MCF 10A (cell line): ENCODE data around the gene URAD. TPM values are rescaled to one million over a fixed set of nuclear protein-coding genes. Genes with fewer than 3 reads are reported as not detected.
"Not testable (repeated sequence)": the region's sequence is repeated elsewhere in the genome, so short reads cannot be mapped to it uniquely, and the experiment has no call there.

Experiments used
- BruUV-seq: library from RNA; stranded (reverse); fragments of 400-500 nt; replicated peaks from 2 replicates; lab custom pipeline; 2021; lab: Mats Ljungman, UMichigan
- CTCF ChIA-PET: fragments of 300-600 bp; sonication (Branson Sonifier 250); formaldehyde crosslinking; extraction: SDS; loops from one replicate; lab custom pipeline; 2021; ENCODE audit warnings: antibody characterized with exemption, inconsistent platforms; lab: Yijun Ruan, JAX
- POLR2A ChIA-PET: fragments of 300-600, 350-650 bp; sonication (Branson Sonifier 250); formaldehyde crosslinking; extraction: SDS; loops from one replicate; lab custom pipeline; 2020; ENCODE audit warnings: antibody characterized with exemption, inconsistent platforms; lab: Yijun Ruan, JAX
- DNase-seq: peaks from one replicate; pipeline ENCODE4 v3.0.0-alpha.2; 2018; ENCODE audit not compliant: unreplicated experiment
- H3K27ac Mint-ChIP-seq: one replicate; pipeline ENCODE4 v1.8.0; 2022; ENCODE audit warnings: mild to moderate bottlenecking, low read depth, mixed read lengths; ENCODE audit not compliant: unreplicated experiment
- H3K27me3 Mint-ChIP-seq: one replicate; pipeline ENCODE4 v1.8.0; 2022; ENCODE audit warnings: mixed read lengths; ENCODE audit not compliant: insufficient read depth, unreplicated experiment
- H3K36me3 Mint-ChIP-seq: one replicate; pipeline ENCODE4 v1.8.0; 2022; ENCODE audit warnings: mild to moderate bottlenecking, moderate library complexity, mixed read lengths; ENCODE audit not compliant: insufficient read depth, unreplicated experiment
- H3K4me1 Mint-ChIP-seq: one replicate; pipeline ENCODE4 v1.8.0; 2022; ENCODE audit warnings: mixed read lengths; ENCODE audit not compliant: insufficient read depth, unreplicated experiment
- H3K4me3 Mint-ChIP-seq: one replicate; pipeline ENCODE4 v1.8.0; 2022; ENCODE audit warnings: mild to moderate bottlenecking, moderate library complexity, mixed read lengths; ENCODE audit not compliant: unreplicated experiment
- H3K9me3 Mint-ChIP-seq: one replicate; pipeline ENCODE4 v1.8.0; 2022; ENCODE audit warnings: mixed read lengths; ENCODE audit not compliant: unreplicated experiment
- intact Hi-C: fragments of 100-400 bp; cut with micrococcal nuclease; formaldehyde crosslinking; loops from 2 replicates; pipeline ENCODE4 v1.14.1; 2022
- total RNA-seq: library from RNA; stranded (reverse); gene quantifications from 2 replicates; pipeline ENCODE4 v1.2.3, GENCODE V29; 2022
- TF ChIP-seq, protein P1 (sequence below): fragments of 200-600 bp; IDR thresholded peaks from one replicate; pipeline ENCODE4 v1.8.0; 2022; ENCODE audit warnings: antibody characterized with exemption, mild to moderate bottlenecking; ENCODE audit not compliant: unreplicated experiment

URAD gene
- total RNA-seq, 1 experiment from 2014 or later = not detected

DNA sequence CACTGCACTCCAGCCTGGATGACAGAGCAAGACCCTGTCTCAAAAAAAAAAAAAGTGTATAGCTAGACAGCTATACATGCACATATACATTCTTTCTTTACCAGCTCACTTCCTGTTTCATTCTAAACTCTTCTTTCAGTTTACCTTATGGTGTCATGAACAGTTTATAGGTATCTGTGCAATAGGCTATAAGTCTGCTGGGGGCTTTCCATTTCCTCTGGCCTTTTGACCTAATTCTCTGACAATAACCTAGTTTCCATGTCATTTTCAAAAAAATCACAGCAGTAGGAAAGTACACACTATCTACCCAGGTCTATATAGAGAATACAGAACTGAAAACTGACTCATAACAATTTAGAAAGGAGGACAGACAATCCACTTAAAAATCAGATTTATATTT lies 24.4 kb upstream of the URAD start:
- DNase-seq = no peak
- no peak overlapping the region for H3K27ac Mint-ChIP-seq
- ChIA-PET POLR2A (no interaction called here), CTCF (interaction anchor here (0.7 to 1.5 kb wide), 3 partner anchors 33 to 1197 kb away, joined by 3 to 5 read pairs (median 4); no protein-coding TSS in a partner anchor)
- H3K4me1 Mint-ChIP-seq = no peaks in the 10 kb centered on the region
- no TSS peak for BruUV-seq
- H3K36me3 Mint-ChIP-seq = no peaks in the 10 kb centered on the region
- no peaks in the 10 kb centered on the region for H3K27me3 Mint-ChIP-seq
- intact Hi-C loops = no loop called here
- TF ChIP-seq, protein P1, sequence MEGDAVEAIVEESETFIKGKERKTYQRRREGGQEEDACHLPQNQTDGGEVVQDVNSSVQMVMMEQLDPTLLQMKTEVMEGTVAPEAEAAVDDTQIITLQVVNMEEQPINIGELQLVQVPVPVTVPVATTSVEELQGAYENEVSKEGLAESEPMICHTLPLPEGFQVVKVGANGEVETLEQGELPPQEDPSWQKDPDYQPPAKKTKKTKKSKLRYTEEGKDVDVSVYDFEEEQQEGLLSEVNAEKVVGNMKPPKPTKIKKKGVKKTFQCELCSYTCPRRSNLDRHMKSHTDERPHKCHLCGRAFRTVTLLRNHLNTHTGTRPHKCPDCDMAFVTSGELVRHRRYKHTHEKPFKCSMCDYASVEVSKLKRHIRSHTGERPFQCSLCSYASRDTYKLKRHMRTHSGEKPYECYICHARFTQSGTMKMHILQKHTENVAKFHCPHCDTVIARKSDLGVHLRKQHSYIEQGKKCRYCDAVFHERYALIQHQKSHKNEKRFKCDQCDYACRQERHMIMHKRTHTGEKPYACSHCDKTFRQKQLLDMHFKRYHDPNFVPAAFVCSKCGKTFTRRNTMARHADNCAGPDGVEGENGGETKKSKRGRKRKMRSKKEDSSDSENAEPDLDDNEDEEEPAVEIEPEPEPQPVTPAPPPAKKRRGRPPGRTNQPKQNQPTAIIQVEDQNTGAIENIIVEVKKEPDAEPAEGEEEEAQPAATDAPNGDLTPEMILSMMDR = no peak
- H3K9me3 Mint-ChIP-seq = no peaks in the 10 kb centered on the region
- no peak overlapping the region for H3K4me3 Mint-ChIP-seq

DNA sequence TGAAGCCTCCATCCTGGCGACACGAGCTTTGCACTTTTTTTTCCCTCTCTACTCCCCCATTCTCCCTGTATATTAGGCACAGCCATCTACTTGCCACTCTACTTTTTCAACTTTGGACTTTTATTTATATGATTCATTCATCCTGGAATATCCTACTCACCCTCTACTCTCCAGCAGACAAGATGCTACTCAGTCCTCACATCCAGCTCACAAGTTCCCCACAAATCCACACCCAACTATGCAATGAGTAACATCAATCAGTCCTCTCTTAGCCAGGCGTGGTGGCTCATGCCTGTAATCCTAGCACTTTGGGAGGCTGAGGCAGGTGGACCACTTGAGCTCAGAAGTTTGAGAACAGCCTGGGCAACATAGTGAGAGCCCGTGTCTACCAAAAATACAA lies 23.9 kb upstream of the URAD start:
- ChIA-PET CTCF (interaction anchor here (0.7 to 1.5 kb wide), 3 partner anchors 33 to 1196 kb away, joined by 3 to 5 read pairs (median 4); no protein-coding TSS in a partner anchor), POLR2A (interaction anchor here (0.6 kb wide), 1 partner anchor 842 kb away, joined by 3 read pairs; no protein-coding TSS in a partner anchor)
- DNase-seq = no peak
- no peaks in the 10 kb centered on the region for H3K9me3 Mint-ChIP-seq
- H3K4me3 Mint-ChIP-seq = no peak overlapping the region
- H3K27me3 Mint-ChIP-seq = no peaks in the 10 kb centered on the region
- no peaks in the 10 kb centered on the region for H3K36me3 Mint-ChIP-seq
- no peak overlapping the region for H3K27ac Mint-ChIP-seq
- no TSS peak for BruUV-seq
- intact Hi-C loops = no loop called here
- TF ChIP-seq, protein P1 = no peak
- H3K4me1 Mint-ChIP-seq = no peaks in the 10 kb centered on the region

DNA sequence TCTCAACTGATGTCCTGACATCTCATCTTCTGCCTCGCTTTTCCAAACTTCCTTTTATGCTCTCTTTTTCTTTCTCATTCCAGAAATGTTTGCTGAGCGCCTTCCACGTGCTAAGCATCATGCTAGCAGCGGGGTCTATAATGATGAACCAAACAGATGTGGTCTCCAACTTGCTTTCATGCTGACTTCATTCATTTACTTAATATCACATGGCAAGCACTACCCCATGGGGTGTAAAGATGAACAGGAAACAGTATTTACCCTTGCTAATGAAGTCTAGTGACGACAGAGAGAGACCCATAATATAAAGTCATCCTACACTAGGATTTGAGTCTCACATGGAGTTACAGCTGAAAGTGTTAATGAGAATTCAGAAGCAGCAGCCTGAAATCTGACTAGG lies 21.6 kb upstream of the URAD start:
- H3K4me3 Mint-ChIP-seq = no peak overlapping the region
- ChIA-PET CTCF (interaction anchor here (0.5 kb wide), 1 partner anchor 785 kb away, joined by 3 read pairs; no protein-coding TSS in a partner anchor), POLR2A (no interaction called here)
- no peak overlapping the region for H3K27ac Mint-ChIP-seq
- no peaks in the 10 kb centered on the region for H3K9me3 Mint-ChIP-seq
- H3K27me3 Mint-ChIP-seq = no peaks in the 10 kb centered on the region
- no peaks in the 10 kb centered on the region for H3K36me3 Mint-ChIP-seq
- TF ChIP-seq, protein P1 = no peak
- BruUV-seq = no TSS peak
- no peaks in the 10 kb centered on the region for H3K4me1 Mint-ChIP-seq
- DNase-seq = no peak
- intact Hi-C loops = no loop called here

DNA sequence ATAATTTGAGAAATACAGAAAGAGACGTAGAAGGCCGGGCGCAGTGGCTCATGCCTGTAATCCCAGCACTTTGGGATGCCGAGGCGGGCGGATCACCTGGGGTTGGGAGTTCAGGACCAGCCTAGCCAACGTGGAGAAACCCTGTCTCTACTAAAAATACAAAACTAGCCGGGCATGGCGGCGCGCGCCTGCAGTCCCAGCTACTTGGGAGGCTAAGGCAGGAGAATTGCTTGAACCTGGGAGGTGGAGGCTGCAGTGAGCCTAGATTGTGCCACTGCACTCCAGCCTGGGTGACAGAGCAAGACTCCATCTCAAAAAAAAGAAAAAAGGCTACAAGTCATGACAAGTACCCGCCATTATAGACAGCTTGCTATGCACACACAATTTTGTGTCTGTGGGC lies 16.5 kb upstream of the URAD start:
- H3K4me1 Mint-ChIP-seq, H3K9me3 Mint-ChIP-seq, POLR2A ChIA-PET, DNase-seq, H3K27me3 Mint-ChIP-seq, BruUV-seq, H3K36me3 Mint-ChIP-seq, H3K27ac Mint-ChIP-seq, intact Hi-C loops, H3K4me3 Mint-ChIP-seq: not testable (repeated sequence)
- CTCF ChIA-PET = interaction anchor here (0.6 kb wide), 1 partner anchor 429 kb away, joined by 3 read pairs; no protein-coding TSS in a partner anchor
